Ishikawa (cell line): ENCODE measurements around the gene THSD7A.

Source experiments
- CEBPB ChIP-seq: IDR thresholded peaks from 2 replicates; pipeline ENCODE4 v1.6.1; 2012
- CREB1 ChIP-seq: IDR thresholded peaks from 2 replicates; pipeline ENCODE4 v1.6.1; 2012; ENCODE audit warnings: low read depth
- EGR1 ChIP-seq: IDR thresholded peaks from 2 replicates; pipeline ENCODE4 v1.6.1; 2012
- EP300 ChIP-seq: IDR thresholded peaks from 2 replicates; pipeline ENCODE4 v1.6.1; 2012; ENCODE audit warnings: borderline replicate concordance
- FOXM1 ChIP-seq: IDR thresholded peaks from 2 replicates; pipeline ENCODE4 v1.6.1; 2012; ENCODE audit warnings: low read depth, borderline replicate concordance
- MAX ChIP-seq: IDR thresholded peaks from 2 replicates; pipeline ENCODE4 v1.6.1; 2012
- NFIC ChIP-seq: IDR thresholded peaks from 2 replicates; pipeline ENCODE4 v1.6.1; 2012
- RAD21 ChIP-seq: IDR thresholded peaks from 2 replicates; pipeline ENCODE4 v1.6.1; 2012; ENCODE audit warnings: low read depth
- REST ChIP-seq: IDR thresholded peaks from 2 replicates; pipeline ENCODE4 v1.6.1; 2012; ENCODE audit warnings: low read depth, mild to moderate bottlenecking
- TAF1 ChIP-seq: IDR thresholded peaks from 2 replicates; pipeline ENCODE4 v1.6.1; 2012; ENCODE audit warnings: low read depth, mild to moderate bottlenecking
- TCF12 ChIP-seq: IDR thresholded peaks from 2 replicates; pipeline ENCODE4 v1.6.1; 2012; ENCODE audit warnings: low read depth
- TEAD4 ChIP-seq: IDR thresholded peaks from 2 replicates; pipeline ENCODE4 v1.6.1; 2012
- USF1 ChIP-seq: IDR thresholded peaks from 2 replicates; pipeline ENCODE4 v1.6.1; 2012
- YY1 ChIP-seq: IDR thresholded peaks from 2 replicates; pipeline ENCODE4 v1.6.1; 2012; ENCODE audit warnings: low read depth
- ZBTB7A ChIP-seq: IDR thresholded peaks from 2 replicates; pipeline ENCODE4 v1.6.1; 2012; ENCODE audit warnings: low read depth

THSD7A gene

GRCh38 chr7:11464624-11465023 is 367.4 kb downstream of the THSD7A start:
- no peak for TF ChIP-seq CREB1
- TF ChIP-seq MAX: no peak
- no peak for TF ChIP-seq YY1
- no peak for TF ChIP-seq USF1
- TF ChIP-seq TEAD4: no peak
- no peak for TF ChIP-seq EP300
- no peak for TF ChIP-seq TAF1
- TF ChIP-seq REST: no peak
- TF ChIP-seq ZBTB7A: no peak
- no peak for TF ChIP-seq RAD21
- no peak for TF ChIP-seq EGR1
- TF ChIP-seq NFIC: no peak
- TF ChIP-seq CEBPB: no peak
- no peak for TF ChIP-seq TCF12
- no peak for TF ChIP-seq FOXM1

GRCh38 chr7:11461946-11462345 is 370.1 kb downstream of the THSD7A start:
- no peak for TF ChIP-seq ZBTB7A
- TF ChIP-seq CEBPB: no peak
- TF ChIP-seq FOXM1: no peak
- no peak for TF ChIP-seq EP300
- no peak for TF ChIP-seq NFIC
- no peak for TF ChIP-seq RAD21
- no peak for TF ChIP-seq TCF12
- TF ChIP-seq USF1: no peak
- TF ChIP-seq TAF1: no peak
- TF ChIP-seq MAX: no peak
- no peak for TF ChIP-seq EGR1
- no peak for TF ChIP-seq TEAD4
- no peak for TF ChIP-seq CREB1
- TF ChIP-seq YY1: no peak
- TF ChIP-seq REST: no peak

- TF ChIP-seq USF1 (no peak), FOXM1 (no peak), MAX (no peak), CREB1 (no peak), NFIC (no peak), REST (no peak), TCF12 (no peak), RAD21 (no peak), TAF1 (no peak), ZBTB7A (no peak), EP300 (no peak), EGR1 (no peak), TEAD4 (no peak), YY1 (no peak), CEBPB (no peak)
Observed at GRCh38 chr7:11458736-11459483, 373.1 kb downstream of the THSD7A start.
